DMS 273 treated with DMSO at 0.1 percent for 48 hours (cell line): Measurements from ENCODE around the gene FAM120B.
"Not testable (repeated sequence)": the region's sequence is repeated elsewhere in the genome, so short reads cannot be mapped to it uniquely, and the experiment has no call there.

Source experiments
- DNase-seq: peaks from one replicate; lab custom pipeline; 2025; lab: John Stamatoyannopoulos, UW

The FAM120B gene, protein sequence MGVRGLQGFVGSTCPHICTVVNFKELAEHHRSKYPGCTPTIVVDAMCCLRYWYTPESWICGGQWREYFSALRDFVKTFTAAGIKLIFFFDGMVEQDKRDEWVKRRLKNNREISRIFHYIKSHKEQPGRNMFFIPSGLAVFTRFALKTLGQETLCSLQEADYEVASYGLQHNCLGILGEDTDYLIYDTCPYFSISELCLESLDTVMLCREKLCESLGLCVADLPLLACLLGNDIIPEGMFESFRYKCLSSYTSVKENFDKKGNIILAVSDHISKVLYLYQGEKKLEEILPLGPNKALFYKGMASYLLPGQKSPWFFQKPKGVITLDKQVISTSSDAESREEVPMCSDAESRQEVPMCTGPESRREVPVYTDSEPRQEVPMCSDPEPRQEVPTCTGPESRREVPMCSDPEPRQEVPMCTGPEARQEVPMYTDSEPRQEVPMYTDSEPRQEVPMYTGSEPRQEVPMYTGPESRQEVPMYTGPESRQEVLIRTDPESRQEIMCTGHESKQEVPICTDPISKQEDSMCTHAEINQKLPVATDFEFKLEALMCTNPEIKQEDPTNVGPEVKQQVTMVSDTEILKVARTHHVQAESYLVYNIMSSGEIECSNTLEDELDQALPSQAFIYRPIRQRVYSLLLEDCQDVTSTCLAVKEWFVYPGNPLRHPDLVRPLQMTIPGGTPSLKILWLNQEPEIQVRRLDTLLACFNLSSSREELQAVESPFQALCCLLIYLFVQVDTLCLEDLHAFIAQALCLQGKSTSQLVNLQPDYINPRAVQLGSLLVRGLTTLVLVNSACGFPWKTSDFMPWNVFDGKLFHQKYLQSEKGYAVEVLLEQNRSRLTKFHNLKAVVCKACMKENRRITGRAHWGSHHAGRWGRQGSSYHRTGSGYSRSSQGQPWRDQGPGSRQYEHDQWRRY

GRCh38 chr6:170306324-170307079, at the start of gene FAM120B:
Gene FAM120B (plus strand): TSS chr6:170306758. CDS start chr6:170317391, 10,633 bp downstream.
- DNase-seq, result peak; percentile 77

DNA sequence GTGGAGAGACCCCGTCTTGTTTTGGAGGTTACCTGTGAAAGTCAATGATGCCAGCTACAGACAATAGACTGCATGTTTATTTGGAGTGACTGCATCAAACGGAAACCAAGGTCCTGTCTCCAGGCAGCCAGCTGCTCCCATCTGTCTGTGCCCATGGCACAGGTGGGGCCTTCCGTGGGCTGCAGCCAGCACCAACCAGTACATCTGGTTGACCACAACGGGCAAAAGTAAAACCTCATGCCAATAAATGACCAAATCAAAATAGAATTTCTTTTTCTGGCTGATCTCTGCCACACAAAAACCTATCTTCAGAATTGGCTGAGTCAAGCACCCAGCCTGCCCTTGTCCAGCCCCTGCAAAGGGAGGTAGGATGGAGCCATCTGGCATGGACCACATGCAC, 49.2 kb upstream of the FAM120B start:
- no peak for DNase-seq

- DNase-seq, result no peak
Measured at GRCh38 chr6:170258407-170258806, 48.2 kb upstream of the FAM120B start.

GRCh38 chr6:170259278-170259677, 47.3 kb upstream of the FAM120B start:
- no peak for DNase-seq

DNA sequence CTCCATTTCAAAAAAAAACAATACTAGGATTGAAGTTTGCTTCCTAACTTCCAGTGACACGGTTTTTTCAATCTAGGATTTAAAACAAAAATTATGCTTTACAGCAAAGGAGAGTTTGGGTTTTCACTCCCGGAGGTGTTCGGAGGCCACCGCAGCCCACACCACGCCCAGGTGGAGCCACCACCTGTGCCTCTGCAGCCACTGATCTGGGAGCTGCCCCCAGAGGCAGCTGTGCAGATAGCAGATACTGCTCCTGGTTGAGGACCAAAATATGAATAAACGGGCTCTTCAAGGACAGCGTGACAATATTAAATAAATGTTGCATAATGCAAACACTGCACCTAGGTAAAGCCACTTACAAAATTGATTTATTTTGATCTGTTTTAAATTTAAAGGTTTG, 45.9 kb upstream of the FAM120B start:
- DNase-seq, result no peak

DNA sequence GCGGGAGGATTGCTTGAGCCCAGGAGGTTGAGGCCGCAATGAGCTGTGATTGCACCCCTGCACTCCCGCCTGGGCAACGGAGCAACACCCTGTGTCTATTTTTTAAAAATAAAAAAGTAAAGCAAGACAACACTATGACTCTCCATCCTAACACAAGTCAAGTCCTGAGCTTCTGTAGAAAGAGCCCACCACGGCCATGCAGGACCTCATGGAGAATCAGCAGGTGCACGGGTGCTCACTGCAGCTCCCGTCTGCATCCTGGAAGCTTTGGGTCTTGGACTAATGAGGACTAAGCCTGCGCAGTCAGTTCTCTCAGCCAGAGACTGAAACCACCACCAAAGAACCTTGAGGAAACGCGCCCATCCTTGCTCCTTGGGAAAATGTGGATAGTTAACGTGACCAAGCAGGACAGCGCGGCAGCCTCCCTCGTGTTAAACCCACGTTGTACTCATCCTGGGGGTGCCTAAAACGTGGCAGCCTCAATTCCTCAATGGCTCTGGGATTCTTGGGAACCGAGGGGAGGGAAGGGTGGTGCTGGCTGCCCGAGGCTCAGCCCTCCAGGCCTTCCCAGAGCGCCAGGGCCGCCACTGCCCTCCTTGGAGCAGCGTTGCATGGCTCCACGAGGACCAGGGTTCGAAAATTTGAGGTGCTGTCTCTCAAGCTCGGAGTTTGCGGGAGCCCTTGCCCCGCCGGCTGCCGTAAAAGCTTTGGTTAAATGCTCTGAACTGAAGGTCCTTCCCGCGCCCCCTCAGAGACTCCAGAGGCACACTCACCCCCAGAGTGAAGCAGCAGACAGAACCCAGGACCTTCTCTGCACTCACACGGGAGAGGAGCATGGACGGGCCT, 44.7 kb upstream of the FAM120B start:
- no peak for DNase-seq

DNA sequence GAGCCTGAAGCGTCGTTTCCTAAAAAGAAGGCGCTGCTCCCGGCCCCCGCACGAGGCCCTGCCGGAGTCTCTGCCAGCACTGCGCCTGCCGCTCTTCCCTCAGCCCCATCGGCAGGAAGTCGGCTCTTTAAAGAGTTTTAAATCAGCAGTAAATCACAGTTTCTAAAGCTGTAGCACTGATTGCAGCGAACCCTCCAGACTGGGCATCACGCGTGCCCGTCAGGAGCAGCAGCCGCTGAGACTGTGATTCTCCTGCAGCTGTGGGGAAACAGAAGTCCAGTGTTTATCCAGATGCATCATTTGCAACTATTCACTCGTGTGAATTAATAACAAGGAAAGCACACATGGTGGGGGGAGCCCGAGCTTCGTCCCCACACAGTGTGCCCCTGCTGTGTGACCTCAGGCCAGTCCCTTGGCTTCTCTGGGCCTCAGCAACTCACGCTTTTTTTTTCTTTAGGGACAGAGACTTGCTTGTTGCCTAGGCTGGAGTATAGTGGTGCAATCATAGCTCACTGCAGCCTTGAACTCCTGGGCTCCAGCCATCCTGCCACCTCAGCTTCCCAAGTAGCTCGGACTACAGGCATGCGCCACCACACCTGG, 44.0 kb upstream of the FAM120B start:
- no peak for DNase-seq

DNA sequence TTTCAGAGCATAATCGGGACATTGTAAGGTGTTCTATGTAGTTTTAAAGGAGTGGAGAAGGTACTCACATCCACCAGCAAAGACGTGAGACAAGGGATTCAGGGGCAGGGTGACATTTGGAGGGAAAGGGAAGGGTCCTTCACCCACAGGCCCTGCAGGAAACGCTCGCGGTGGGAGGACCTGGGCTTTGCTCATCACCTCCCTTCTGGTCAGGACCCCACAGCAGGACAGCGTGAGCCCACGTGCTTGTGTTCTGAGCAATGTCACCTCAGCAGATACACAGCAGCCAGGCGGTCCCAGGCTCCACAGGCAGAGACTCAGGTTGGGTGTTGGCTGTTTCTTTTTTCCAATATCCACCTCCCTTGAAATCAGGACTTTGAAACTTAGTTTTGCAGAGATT, 43.1 kb upstream of the FAM120B start:
- no peak for DNase-seq

DNA sequence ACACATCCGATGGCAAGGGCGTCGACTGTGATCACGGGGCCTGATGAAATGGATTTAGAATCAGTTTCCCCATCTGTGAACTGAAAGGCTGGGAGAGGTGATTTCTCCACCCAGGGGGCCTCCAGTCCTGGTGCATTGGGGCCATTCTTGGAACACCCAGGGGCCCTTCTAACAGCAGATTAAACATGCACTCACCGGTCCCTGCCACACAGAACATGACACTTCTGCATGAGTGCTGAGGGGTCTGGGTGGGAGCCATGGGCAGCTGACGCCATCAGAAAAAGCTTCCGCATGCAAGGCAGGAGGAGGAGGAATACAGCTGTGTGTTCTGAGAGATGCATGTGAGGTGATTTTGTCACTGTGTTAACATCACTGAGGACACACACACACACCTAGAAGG, 42.5 kb upstream of the FAM120B start:
- DNase-seq, result no peak

GRCh38 chr6:170264644-170265043, 41.9 kb upstream of the FAM120B start:
- not testable (repeated sequence) for DNase-seq

- DNase-seq, result no peak
Measured at GRCh38 chr6:170265655-170266054, 40.9 kb upstream of the FAM120B start.

DNA sequence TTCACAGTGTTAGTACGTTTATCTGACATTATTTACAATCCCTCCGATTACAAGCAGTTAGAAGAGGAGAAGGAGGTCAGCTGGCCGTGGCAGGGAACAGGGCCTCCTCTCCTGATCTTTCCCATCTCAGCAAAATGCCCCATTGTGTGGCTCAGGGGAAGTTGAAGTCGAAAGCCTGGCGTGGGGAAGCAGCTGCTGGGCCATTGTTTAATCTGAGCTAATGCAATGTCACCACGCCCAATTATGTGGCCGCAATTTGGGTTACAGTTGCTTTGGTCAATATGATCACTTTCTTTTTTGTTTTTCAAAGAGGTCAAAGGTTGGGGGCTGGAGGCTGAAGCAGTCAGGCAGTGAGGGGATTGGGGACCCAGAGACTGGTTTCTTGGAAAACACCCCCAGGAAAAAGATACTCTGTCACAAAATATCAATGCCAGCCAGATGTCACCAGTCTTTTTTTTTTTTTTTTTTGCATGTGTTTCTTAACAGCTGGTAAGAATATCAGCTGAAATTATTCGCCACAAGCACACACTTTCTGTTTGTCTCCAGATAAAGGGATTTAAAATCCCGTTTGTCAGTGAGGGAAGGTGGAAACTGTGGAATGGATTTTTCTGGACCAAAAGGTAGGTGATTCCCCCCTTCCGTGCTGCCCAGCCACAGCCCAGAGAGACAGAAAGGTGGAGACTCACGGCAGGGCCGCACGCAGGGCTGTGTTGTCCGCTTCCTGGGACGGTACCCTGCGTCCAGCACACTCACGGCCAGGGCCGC, 40.3 kb upstream of the FAM120B start:
- no peak for DNase-seq

GRCh38 chr6:170267688-170268087, 38.9 kb upstream of the FAM120B start:
- no peak for DNase-seq

DNA sequence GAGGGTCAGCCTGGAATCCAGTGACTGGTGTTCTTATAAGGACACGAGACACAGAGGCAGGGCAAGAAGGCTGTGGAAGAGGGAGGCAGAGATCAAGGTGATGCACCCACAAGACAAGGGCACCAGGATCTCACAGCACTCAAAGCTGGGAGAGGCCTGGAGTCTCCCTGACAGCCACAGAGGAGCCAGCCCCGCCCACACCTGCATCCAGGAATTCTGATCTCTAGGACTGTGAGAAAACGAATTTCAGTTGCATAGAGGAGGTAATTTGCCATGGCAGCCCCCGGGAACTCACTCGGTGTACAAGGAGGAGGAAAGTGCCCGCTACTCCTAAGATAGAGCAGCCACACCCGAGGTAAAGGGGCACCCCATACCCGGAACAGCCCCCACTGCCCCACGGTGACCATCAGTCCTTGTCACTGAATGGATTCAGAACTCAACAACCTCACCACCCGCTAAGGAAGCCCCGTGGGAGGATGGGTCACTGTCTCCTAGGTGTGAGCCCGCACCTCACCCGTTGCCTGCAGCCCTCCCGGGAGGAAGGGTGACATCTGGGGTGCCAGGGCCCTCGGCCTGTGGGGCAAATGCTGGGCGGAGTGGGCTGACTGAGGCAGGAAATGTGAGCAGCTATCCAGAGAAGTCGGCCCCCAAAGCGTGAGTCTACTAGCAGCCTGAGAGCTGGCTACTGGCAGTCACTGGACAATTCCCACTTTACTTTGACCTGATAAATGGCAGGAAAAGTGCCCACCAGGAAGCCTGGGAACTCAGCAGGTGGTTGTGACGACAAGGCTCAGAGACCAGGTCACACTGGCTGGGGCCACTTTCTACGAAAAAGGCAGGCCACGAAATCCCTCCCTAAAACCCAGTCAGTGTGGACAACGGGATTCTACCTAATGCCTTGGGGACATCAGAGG, 38.1 kb upstream of the FAM120B start:
- no peak for DNase-seq

- no peak for DNase-seq
Measured at GRCh38 chr6:170269151-170269845, 37.3 kb upstream of the FAM120B start.

- DNase-seq, result no peak
Measured at GRCh38 chr6:170269846-170270541, 36.6 kb upstream of the FAM120B start.

GRCh38 chr6:170270984-170271593, 35.5 kb upstream of the FAM120B start:
- no peak for DNase-seq
